Upper lobe of left lung (tissue), 6 donors: ENCODE data around the gene INPP4B. TPM values are rescaled to one million over a fixed set of nuclear protein-coding genes. Genes with fewer than 3 reads are reported as not detected.

ENCODE experiments used
- ATAC-seq, 2 donors: fragments of 200-7000 bp; cut with Tn5 transposase; one replicate each; pipeline ENCODE4 v1.9.1; 2022; ENCODE audit warnings: mild to moderate bottlenecking in 2 of 2, moderate library complexity in 2 of 2; ENCODE audit not compliant: low FRiP score in 2 of 2
- DNase-seq, 2 donors: peaks; one replicate each; pipeline ENCODE4 v3.0.0-alpha.2; 2019 to 2020
- H3K27ac ChIP-seq, 4 donors: fragments of 200-600 bp; sonication (generic); one replicate each; pipeline ENCODE4 v1.5.1; 2016 to 2019
- H3K27me3 ChIP-seq, 4 donors: fragments of 200-600 bp; sonication (generic); one replicate each; pipeline ENCODE4 v1.5.1; 2017 to 2019
- H3K36me3 ChIP-seq, 4 donors: fragments of 200-600 bp; sonication (generic); one replicate each; pipeline ENCODE4 v1.5.1; 2016 to 2019
- H3K4me1 ChIP-seq, 4 donors: fragments of 200-600 bp; sonication (generic); one replicate each; pipeline ENCODE4 v1.5.1; 2018 to 2019
- H3K4me3 ChIP-seq, 4 donors: fragments of 200-600 bp; sonication (generic); one replicate each; pipeline ENCODE4 v1.5.1; 2017 to 2019; ENCODE audit warnings: mild to moderate bottlenecking in 2 of 4, moderate library complexity in 1 of 4
- H3K9me3 ChIP-seq, 4 donors: fragments of 200-600 bp; sonication (generic); one replicate each; pipeline ENCODE4 v1.5.1; 2018 to 2019
- CTCF ChIP-seq, 6 experiments: fragments of 450-650 bp in 4 of 6; fragments of 200-600 bp in 2 of 6; sonication (generic) in 2 of 6; IDR thresholded peaks; one replicate each; pipeline ENCODE4 v1.5.1; 2016 to 2019; ENCODE audit warnings: antibody characterized with exemption in 6 of 6
- EP300 ChIP-seq, 4 donors: sonication (generic); formaldehyde crosslinking; IDR thresholded peaks; one replicate each; pipeline ENCODE4 v1.5.1; 2017; ENCODE audit warnings: antibody characterized with exemption in 4 of 4, control low read depth in 2 of 4
- POLR2A ChIP-seq, 4 donors: fragments of 450-650 bp; IDR thresholded peaks; one replicate each; pipeline ENCODE4 v1.5.1; 2016 to 2017; ENCODE audit warnings: antibody characterized with exemption in 4 of 4, mild to moderate bottlenecking in 2 of 4
- POLR2AphosphoS5 ChIP-seq, 2 donors: sonication (generic); formaldehyde crosslinking; IDR thresholded peaks; one replicate each; pipeline ENCODE4 v1.5.1; 2017; ENCODE audit warnings: antibody characterized with exemption in 2 of 2
- WGBS, 2 donors: methylation state at CpG; one replicate each; pipeline ENCODE4 v1.1.5; 2017 to 2018; 5-methylcytosine and 5-hydroxymethylcytosine counted together
- total RNA-seq, 6 donors: library from RNA; depleted of rRNA in 4 of 6; stranded (reverse); fragments of >200 nt in 4 of 6; gene quantifications; one replicate each; pipeline versions ENCODE4 v1.1.0 to v1.2.1, GENCODE V29; 2016 to 2021
- donor health status: DM: no; HTN: no; CAD: no; lungs with moderate emphysema.
- donor health status: DM: no; HTN: yes; CAD: no; lungs with severe emphysema.

The INPP4B gene
- total RNA-seq, 6 donors from 2014 or later, result 4.7 to 31.4 (median 10.4) TPM

GRCh38 chr4:142846729-142847596 is 862 bp upstream of the INPP4B start:
- Histone ChIP-seq H3K27ac (peak overlapping the region; percentile 53 to 79 (median 60)), H3K4me1 (peaks cover 11 to 27% (median 19%) of the 10 kb centered on the region in 4 donors), H3K36me3 (no peaks in the 10 kb centered on the region), H3K27me3 (peaks cover 0 to 10% (median 5%) of the 10 kb centered on the region in 4 donors), H3K4me3 (peak overlapping the region; percentile 23 to 64 (median 50)), H3K9me3 (no peaks in the 10 kb centered on the region)
- WGBS, 2 donors, result 4 to 7% methylated on average over 23 to 50 of the region's 50 CpGs
- DNase-seq (peak in 1 of 2 donors; percentile 82), ATAC-seq (peak; percentile 47 to 78)
- TF ChIP-seq CTCF (IDR thresholded peaks at IDR 0.05), result peak in 4 of 6 experiments; percentile 10 to 32 (median 18)
- TF ChIP-seq POLR2A (IDR thresholded peaks at IDR 0.05), result no peak
- TF ChIP-seq EP300 (IDR thresholded peaks at IDR 0.05), result no peak
- TF ChIP-seq POLR2AphosphoS5 (IDR thresholded peaks at IDR 0.05), result no peak

GRCh38 chr4:142845293-142846107 is 601 bp downstream of the INPP4B start:
- TF ChIP-seq CTCF (IDR thresholded peaks at IDR 0.05) (no peak), EP300 (IDR thresholded peaks at IDR 0.05) (no peak), POLR2AphosphoS5 (IDR thresholded peaks at IDR 0.05) (no peak), POLR2A (IDR thresholded peaks at IDR 0.05) (no peak)
- Histone ChIP-seq H3K36me3 (no peaks in the 10 kb centered on the region), H3K4me1 (peaks cover 11 to 27% (median 19%) of the 10 kb centered on the region in 4 donors), H3K9me3 (no peaks in the 10 kb centered on the region), H3K27ac (peak overlapping the region; percentile 53 to 79 (median 60)), H3K27me3 (peaks cover 0 to 10% (median 5%) of the 10 kb centered on the region in 4 donors), H3K4me3 (peak overlapping the region; percentile 23 to 64 (median 50))
- ATAC-seq (peak; percentile 12 to 38), DNase-seq (peak in 1 of 2 donors; percentile 86)
- 6 to 7% methylated on average over 33 to 43 of the region's 43 CpGs for WGBS, 2 donors

DNA sequence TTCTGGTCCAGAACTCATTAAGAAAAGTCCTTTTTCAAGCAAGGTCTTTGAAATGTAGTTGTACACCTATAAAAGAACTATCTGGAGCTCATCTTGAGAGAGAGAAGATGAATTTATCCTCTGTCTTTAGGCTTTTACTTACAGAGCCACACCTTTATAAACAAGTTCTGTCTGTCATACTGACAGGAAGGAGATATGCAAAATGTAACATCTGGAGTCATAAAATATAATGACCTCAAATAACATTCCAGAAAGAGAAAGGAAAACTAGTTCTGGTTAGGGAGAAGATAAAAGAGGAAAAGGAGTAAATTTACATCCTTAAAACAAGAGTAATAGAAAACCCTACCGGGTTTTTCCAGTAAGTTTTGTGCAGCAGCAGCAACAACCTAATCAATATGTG is 1.3 kb downstream of the INPP4B start:
- ATAC-seq (no peak), DNase-seq (no peak)
- 39 to 44% methylated on average over 1 of the region's 1 CpG for WGBS, 2 donors
- Histone ChIP-seq H3K9me3 (no peaks in the 10 kb centered on the region), H3K27me3 (peaks cover 0 to 10% (median 5%) of the 10 kb centered on the region in 4 donors), H3K4me3 (peak overlapping the region in 3 of 4 donors; percentile 40 to 64 (median 59)), H3K4me1 (peaks cover 11 to 27% (median 19%) of the 10 kb centered on the region in 4 donors), H3K36me3 (no peaks in the 10 kb centered on the region), H3K27ac (peak overlapping the region in 2 of 4 donors; percentile 53 to 58)
- no peak for TF ChIP-seq EP300 (IDR thresholded peaks at IDR 0.05)
- TF ChIP-seq CTCF (IDR thresholded peaks at IDR 0.05), result no peak
- no peak for TF ChIP-seq POLR2AphosphoS5 (IDR thresholded peaks at IDR 0.05)
- no peak for TF ChIP-seq POLR2A (IDR thresholded peaks at IDR 0.05)

DNA sequence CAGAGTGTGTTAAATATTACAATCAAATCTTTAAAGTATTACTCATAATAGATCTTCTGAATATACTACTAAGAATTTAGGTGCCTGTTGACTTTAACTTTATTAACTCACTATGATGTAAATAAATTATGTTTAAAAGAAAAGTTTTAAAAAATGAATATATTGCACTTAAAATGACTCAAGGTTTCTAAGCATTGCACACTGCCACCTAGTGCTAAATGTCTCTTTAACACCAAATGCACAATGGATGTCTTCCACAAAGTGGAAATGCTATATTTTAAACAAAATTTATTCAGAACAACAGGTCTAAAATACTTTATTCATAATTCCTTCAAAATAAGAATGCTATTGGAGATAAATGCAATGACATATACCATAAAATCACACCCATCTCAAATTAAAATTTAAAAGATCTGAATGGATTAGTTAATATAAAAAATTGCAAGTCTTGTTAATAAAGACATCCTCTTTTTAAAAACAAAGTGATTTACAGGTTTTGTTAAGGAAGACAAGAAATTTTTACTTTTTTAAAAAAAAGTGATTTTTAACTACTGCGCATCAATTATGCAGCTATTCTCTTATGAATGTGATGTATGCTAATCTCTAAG is 5.5 kb downstream of the INPP4B start:
- Histone ChIP-seq H3K27me3 (peaks cover 0 to 1% (median 0%) of the 10 kb centered on the region in 4 donors), H3K27ac (no peak overlapping the region), H3K36me3 (no peaks in the 10 kb centered on the region), H3K4me1 (peaks cover 4 to 7% (median 5%) of the 10 kb centered on the region in 4 donors), H3K4me3 (no peak overlapping the region), H3K9me3 (no peaks in the 10 kb centered on the region)
- 90 to 92% methylated on average over 1 of the region's 1 CpG for WGBS, 2 donors
- TF ChIP-seq POLR2AphosphoS5 (IDR thresholded peaks at IDR 0.05) (no peak), CTCF (IDR thresholded peaks at IDR 0.05) (peak in 4 of 6 experiments; percentile 27 to 35 (median 30))
- DNase-seq (no peak), ATAC-seq (no peak)
